ENCODE measurements around the gene CMTM8. TPM values are rescaled to one million over a fixed set of nuclear protein-coding genes. Genes with fewer than 3 reads are reported as not detected.
"Not testable (repeated sequence)": the region's sequence is repeated elsewhere in the genome, so short reads cannot be mapped to it uniquely, and the experiment has no call there.

Gene CMTM8
- total and polyA plus RNA-seq, 2 experiments from 2014 or later = 19.9 to 24.5 TPM

- Histone ChIP-seq H3K9me2 (ENCODE audit: insufficient read depth) (no peaks in the 10 kb centered on the region), H3K4me1 (ENCODE audit: insufficient read depth) (no peaks in the 10 kb centered on the region; the same call in 1 of the 2 replicates), H4K20me1 (replicated peaks; ENCODE audit: insufficient read depth) (no peaks in the 10 kb centered on the region), H3K27me3 (ENCODE audit: insufficient read depth) (no peaks in the 10 kb centered on the region), H3K4me3 (no peak overlapping the region), H3K27ac (ENCODE audit: low read depth) (no peak overlapping the region), H3K79me2 (replicated peaks; ENCODE audit: insufficient read depth) (no peaks in the 10 kb centered on the region), H3K36me3 (ENCODE audit: insufficient read depth) (no peaks in the 10 kb centered on the region), H3K4me2 (no peak overlapping the region), H3F3A (replicated peaks; ENCODE audit: low read depth) (no peaks in the 10 kb centered on the region), H2AFZ (no peak overlapping the region)
- H3K4me1 Mint-ChIP-seq = no peaks in the 10 kb centered on the region; the same call in 2 of the 3 replicates
- DNase-seq (ENCODE audit: low spot score) (no peak), ATAC-seq (no peak)
- TF ChIP-seq ZNF114 (CRISPR knock-in tag; IDR thresholded peaks at IDR 0.05) (no peak), JUNB (IDR thresholded peaks at IDR 0.05; ENCODE audit: unreplicated experiment) (no peak), POLR2AphosphoS5 (IDR thresholded peaks at IDR 0.05; ENCODE audit: low read depth) (no peak), STAT1 (IDR thresholded peaks at IDR 0.05; ENCODE audit: unreplicated experiment) (no peak), EZH2phosphoT487 (IDR thresholded peaks at IDR 0.05; ENCODE audit: unreplicated experiment) (no peak)
- H3K27me3 Mint-ChIP-seq (ENCODE audit: insufficient read depth, low read depth, poor library complexity) = peaks cover 7% of the 10 kb centered on the region
- H3K36me3 Mint-ChIP-seq (ENCODE audit: low read depth) = no peaks in the 10 kb centered on the region
- H3K27ac Mint-ChIP-seq = no peak overlapping the region
- peaks cover 3% of the 10 kb centered on the region; the same call in 2 of the 3 replicates for H3K9me3 Mint-ChIP-seq
- no peak overlapping the region for H3K4me3 Mint-ChIP-seq
Observed at GRCh38 chr3:32226875-32227500, 11.5 kb upstream of the CMTM8 start.

- not testable (repeated sequence) for H2AFZ ChIP-seq; H3K4me1 ChIP-seq (ENCODE audit: insufficient read depth); H3K4me1 Mint-ChIP-seq; H3K36me3 Mint-ChIP-seq (ENCODE audit: low read depth); H3K4me3 Mint-ChIP-seq; ATAC-seq; H3K4me3 ChIP-seq; H3K27me3 ChIP-seq (ENCODE audit: insufficient read depth); H3K9me3 Mint-ChIP-seq; H3K36me3 ChIP-seq (ENCODE audit: insufficient read depth); H3K27ac ChIP-seq (ENCODE audit: low read depth); H3K9me2 ChIP-seq (ENCODE audit: insufficient read depth); DNase-seq (ENCODE audit: low spot score); H3F3A ChIP-seq (replicated peaks; ENCODE audit: low read depth); H3K27ac Mint-ChIP-seq; H4K20me1 ChIP-seq (replicated peaks; ENCODE audit: insufficient read depth); H3K27me3 Mint-ChIP-seq (ENCODE audit: insufficient read depth, low read depth, poor library complexity); H3K4me2 ChIP-seq; H3K79me2 ChIP-seq (replicated peaks; ENCODE audit: insufficient read depth)
Observed at GRCh38 chr3:32228743-32229142, 9.7 kb upstream of the CMTM8 start.

- no peaks in the 10 kb centered on the region for H4K20me1 ChIP-seq (replicated peaks; ENCODE audit: insufficient read depth)
- H3K27me3 Mint-ChIP-seq (ENCODE audit: insufficient read depth, low read depth, poor library complexity) = peaks cover 4% of the 10 kb centered on the region
- H3K9me2 ChIP-seq (ENCODE audit: insufficient read depth) = no peaks in the 10 kb centered on the region
- H3K9me3 Mint-ChIP-seq = peaks cover 3% of the 10 kb centered on the region; the same call in 2 of the 3 replicates
- no peak overlapping the region for H2AFZ ChIP-seq
- H3K4me2 ChIP-seq = no peak overlapping the region
- H3K36me3 Mint-ChIP-seq (ENCODE audit: low read depth) = no peaks in the 10 kb centered on the region
- H3K36me3 ChIP-seq (ENCODE audit: insufficient read depth) = no peaks in the 10 kb centered on the region
- no peak overlapping the region for H3K4me3 ChIP-seq
- H3K27me3 ChIP-seq (ENCODE audit: insufficient read depth) = no peaks in the 10 kb centered on the region
- ATAC-seq (no peak), DNase-seq (ENCODE audit: low spot score) (no peak)
- H3K4me1 ChIP-seq (ENCODE audit: insufficient read depth) = no peaks in the 10 kb centered on the region; the same call in 1 of the 2 replicates
- no peaks in the 10 kb centered on the region for H3K79me2 ChIP-seq (replicated peaks; ENCODE audit: insufficient read depth)
- H3K4me3 Mint-ChIP-seq = no peak overlapping the region
- no peaks in the 10 kb centered on the region for H3K4me1 Mint-ChIP-seq
- no peaks in the 10 kb centered on the region for H3F3A ChIP-seq (replicated peaks; ENCODE audit: low read depth)
- H3K27ac ChIP-seq (ENCODE audit: low read depth) = no peak overlapping the region
- H3K27ac Mint-ChIP-seq = no peak overlapping the region
- no peak for TF ChIP-seq ZNF331 (CRISPR knock-in tag; IDR thresholded peaks at IDR 0.05; ENCODE audit: low read depth)
- no peak for TF ChIP-seq JUNB (IDR thresholded peaks at IDR 0.05; ENCODE audit: unreplicated experiment)
- TF ChIP-seq ZNF462 (CRISPR knock-in tag; IDR thresholded peaks at IDR 0.05) = no peak
- no peak for TF ChIP-seq EZH2 (IDR thresholded peaks at IDR 0.05; ENCODE audit: low read depth, unreplicated experiment)
- TF ChIP-seq CTCF (conservative IDR thresholded peaks at IDR 0.05; ENCODE audit: low read depth in 2 of 2) = no peak
Observed at GRCh38 chr3:32229565-32229964, 8.9 kb upstream of the CMTM8 start.
